ENCODE results near the gene PLPP2. TPM values are rescaled to one million over a fixed set of nuclear protein-coding genes. Genes with fewer than 3 reads are reported as not detected.
"Not testable (repeated sequence)": the region's sequence is repeated elsewhere in the genome, so short reads cannot be mapped to it uniquely, and the experiment has no call there.

The PLPP2 gene
- total RNA-seq, 1 donor: 9.9 TPM

DNA sequence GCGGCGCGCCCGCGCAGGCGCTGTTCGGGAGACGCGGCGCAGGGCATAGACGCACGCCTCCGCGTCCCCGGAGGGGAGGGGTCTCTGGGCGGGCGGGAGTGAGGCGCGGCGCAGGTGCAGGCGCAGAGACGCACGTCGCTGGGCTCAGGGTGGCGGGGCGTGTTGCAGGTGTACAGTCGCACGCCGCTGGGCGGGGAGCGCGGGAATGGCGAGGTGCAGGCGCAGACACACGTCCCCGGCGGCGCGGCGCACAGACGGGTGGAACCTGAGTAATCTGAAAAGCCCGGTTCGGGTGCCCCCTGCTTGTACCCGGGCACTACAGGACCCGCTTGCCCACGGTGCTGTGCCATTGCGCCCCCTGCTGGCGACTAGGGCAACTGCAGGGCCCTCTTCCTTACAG is 44.7 kb downstream of the PLPP2 start:
- H3K4me3 ChIP-seq (ENCODE audit: low read depth, low read length): no peak overlapping the region
- DNase-seq (ENCODE audit: low read depth): peak; percentile 77
- TF ChIP-seq, protein P1, sequence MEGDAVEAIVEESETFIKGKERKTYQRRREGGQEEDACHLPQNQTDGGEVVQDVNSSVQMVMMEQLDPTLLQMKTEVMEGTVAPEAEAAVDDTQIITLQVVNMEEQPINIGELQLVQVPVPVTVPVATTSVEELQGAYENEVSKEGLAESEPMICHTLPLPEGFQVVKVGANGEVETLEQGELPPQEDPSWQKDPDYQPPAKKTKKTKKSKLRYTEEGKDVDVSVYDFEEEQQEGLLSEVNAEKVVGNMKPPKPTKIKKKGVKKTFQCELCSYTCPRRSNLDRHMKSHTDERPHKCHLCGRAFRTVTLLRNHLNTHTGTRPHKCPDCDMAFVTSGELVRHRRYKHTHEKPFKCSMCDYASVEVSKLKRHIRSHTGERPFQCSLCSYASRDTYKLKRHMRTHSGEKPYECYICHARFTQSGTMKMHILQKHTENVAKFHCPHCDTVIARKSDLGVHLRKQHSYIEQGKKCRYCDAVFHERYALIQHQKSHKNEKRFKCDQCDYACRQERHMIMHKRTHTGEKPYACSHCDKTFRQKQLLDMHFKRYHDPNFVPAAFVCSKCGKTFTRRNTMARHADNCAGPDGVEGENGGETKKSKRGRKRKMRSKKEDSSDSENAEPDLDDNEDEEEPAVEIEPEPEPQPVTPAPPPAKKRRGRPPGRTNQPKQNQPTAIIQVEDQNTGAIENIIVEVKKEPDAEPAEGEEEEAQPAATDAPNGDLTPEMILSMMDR (IDR thresholded peaks at IDR 0.05; ENCODE audit: insufficient read depth, low read depth, low read length): no peak

- not testable (repeated sequence) for DNase-seq (ENCODE audit: low read depth)
- peak overlapping the region; percentile 56 for H3K4me3 ChIP-seq (ENCODE audit: low read depth, low read length)
These were observed 45.3 kb downstream of the PLPP2 start for GRCh38 chr19:245900-246299.

DNA sequence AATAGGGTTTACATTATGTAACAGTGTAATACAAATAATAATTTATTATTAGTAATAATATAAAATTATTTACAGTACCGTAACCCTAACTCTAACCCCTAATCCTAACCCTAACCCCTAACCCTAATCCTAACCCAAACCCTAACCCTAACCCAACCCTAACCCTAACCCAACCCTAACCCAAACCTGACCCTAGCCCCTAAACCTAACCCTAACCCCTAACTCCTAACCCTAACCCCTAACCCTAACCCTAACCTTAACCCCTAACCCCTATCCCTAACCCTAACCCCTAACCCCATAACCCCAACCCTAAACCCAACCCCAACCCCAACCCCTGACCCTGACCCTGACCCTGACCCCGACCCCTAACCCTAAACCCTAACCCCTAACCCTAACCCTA is 45.7 kb downstream of the PLPP2 start:
- H3K4me3 ChIP-seq (ENCODE audit: low read depth, low read length): no peak overlapping the region
- TF ChIP-seq, protein P1 (IDR thresholded peaks at IDR 0.05; ENCODE audit: insufficient read depth, low read depth, low read length): no peak
- no peak for DNase-seq (ENCODE audit: low read depth)

Other genes with a start within 250 kb of the PLPP2 start
- 0.32 TPM in 1 of 2 replicates, not detected in the other for gene OR4F17, start 184.3 kb downstream of the PLPP2 start, total RNA-seq
- gene MIER2, start 53.4 kb upstream of the PLPP2 start, total RNA-seq: 18.0 and 19.9 TPM in 2 replicates
- gene C2CD4C, start 117.7 kb upstream of the PLPP2 start, total RNA-seq: not detected in 2 replicates
- 0.32 and 0.43 TPM in 2 replicates for gene SHC2, start 169.6 kb upstream of the PLPP2 start, total RNA-seq
- gene MADCAM1, start 205.1 kb upstream of the PLPP2 start, total RNA-seq: under 0.01 TPM in 2 replicates
- 16.8 and 29.3 TPM in 2 replicates for gene TPGS1, start 216.1 kb upstream of the PLPP2 start, total RNA-seq
- 52.2 and 53.1 TPM in 2 replicates for gene CDC34, start 240.4 kb upstream of the PLPP2 start, total RNA-seq

Measured in fibroblast of villous mesenchyme (primary cell).